ENCODE data around the gene MACO1.

- TF ChIP-seq CTCF (IDR thresholded peaks at IDR 0.05 in 2 of 3, conservative IDR thresholded peaks at IDR 0.05 in 1 of 3; ENCODE audit: control insufficient read depth in 2 of 3, extremely low read depth in 1 of 3, insufficient read depth in 1 of 3, low read depth in 3 of 3, low read length in 3 of 3) = no peak
- TF ChIP-seq POLR2AphosphoS5 (IDR thresholded peaks at IDR 0.05; ENCODE audit: low read length) = no peak
- TF ChIP-seq BRCA1 (IDR thresholded peaks at IDR 0.05; ENCODE audit: low read depth, low read length) = no peak
- TF ChIP-seq USF2 (IDR thresholded peaks at IDR 0.05; ENCODE audit: borderline replicate concordance, low read depth, low read length) = no peak
- no peak for TF ChIP-seq LARP7 (IDR thresholded peaks at IDR 0.05)
- TF ChIP-seq ZNF687 (IDR thresholded peaks at IDR 0.05) = no peak
- TF ChIP-seq KAT2A (conservative IDR thresholded peaks at IDR 0.05; ENCODE audit: control insufficient read depth, low read depth, low read length) = no peak
- TF ChIP-seq REST (IDR thresholded peaks at IDR 0.05; ENCODE audit: low read depth, low read length) = no peak
- TF ChIP-seq MAX (IDR thresholded peaks at IDR 0.05; ENCODE audit: low read depth, low read length) = no peak
- no peak for TF ChIP-seq BCLAF1 (IDR thresholded peaks at IDR 0.05)
These were observed 2.9 kb downstream of the MACO1 start for GRCh38 chr1:25433389-25434186.
